Astrocyte of the cerebellum (primary cell): ENCODE results near the gene FGD4.
"Not testable (repeated sequence)": the region's sequence is repeated elsewhere in the genome, so short reads cannot be mapped to it uniquely, and the experiment has no call there.

ENCODE experiments used
- DNase-seq: peaks from one replicate; pipeline ENCODE4 v3.0.0-alpha.2; 2011; ENCODE audit warnings: low read depth
- H3K4me3 ChIP-seq: 2 replicates; pipeline ENCODE4 v1.5.1; 2011; ENCODE audit warnings: mild to moderate bottlenecking, low read depth, low read length, moderate library complexity
- CTCF ChIP-seq: IDR thresholded peaks from 2 replicates; pipeline ENCODE4 v1.5.1; 2012; ENCODE audit warnings: low read length, low read depth, moderate library complexity, mild to moderate bottlenecking; ENCODE audit errors: missing control alignments
- in situ Hi-C: cut with HindIII; loops from 2 replicates; pipeline ENCODE4 v1.10.0; 2017; ENCODE audit warnings: low sequenced_read_pairs

FGD4 gene

GRCh38 chr12:32499048-32499447, 99.7 kb downstream of the FGD4 start:
- no peak for DNase-seq
- TF ChIP-seq CTCF = no peak
- in situ Hi-C loops = no loop called here
- no peak overlapping the region for H3K4me3 ChIP-seq

- DNase-seq = peak; percentile 51
- in situ Hi-C loops = no loop called here
- TF ChIP-seq CTCF = no peak
- H3K4me3 ChIP-seq = peak overlapping the region; percentile 5
These were observed 102.5 kb downstream of the FGD4 start for GRCh38 chr12:32501835-32502333.

- H3K4me3 ChIP-seq = peak overlapping the region; percentile 5
- no peak for TF ChIP-seq CTCF
- in situ Hi-C loops = no loop called here
- DNase-seq = no peak
These were observed 103.5 kb downstream of the FGD4 start for GRCh38 chr12:32502693-32503502.

GRCh38 chr12:32503730-32504129, 104.4 kb downstream of the FGD4 start:
- TF ChIP-seq CTCF = no peak
- no peak overlapping the region for H3K4me3 ChIP-seq
- DNase-seq = no peak
- in situ Hi-C loops = no loop called here

- no peak overlapping the region for H3K4me3 ChIP-seq
- no peak for DNase-seq
- no peak for TF ChIP-seq CTCF
- in situ Hi-C loops = no loop called here
These were observed 105.2 kb downstream of the FGD4 start for GRCh38 chr12:32504591-32504990.

GRCh38 chr12:32505067-32505945, 105.9 kb downstream of the FGD4 start:
- DNase-seq = no peak
- H3K4me3 ChIP-seq = no peak overlapping the region
- in situ Hi-C loops = no loop called here
- no peak for TF ChIP-seq CTCF

GRCh38 chr12:32507096-32507941, 108.0 kb downstream of the FGD4 start:
- in situ Hi-C loops = not testable (repeated sequence)

More at GRCh38 chr12:32507096-32507941, 108.0 kb downstream of the FGD4 start:
- H3K4me3 ChIP-seq, DNase-seq: not testable (repeated sequence)
